ENCODE data around the gene SERPINA9.
"Not testable (repeated sequence)": the region's sequence is repeated elsewhere in the genome, so short reads cannot be mapped to it uniquely, and the experiment has no call there.

SERPINA9 gene

DNA sequence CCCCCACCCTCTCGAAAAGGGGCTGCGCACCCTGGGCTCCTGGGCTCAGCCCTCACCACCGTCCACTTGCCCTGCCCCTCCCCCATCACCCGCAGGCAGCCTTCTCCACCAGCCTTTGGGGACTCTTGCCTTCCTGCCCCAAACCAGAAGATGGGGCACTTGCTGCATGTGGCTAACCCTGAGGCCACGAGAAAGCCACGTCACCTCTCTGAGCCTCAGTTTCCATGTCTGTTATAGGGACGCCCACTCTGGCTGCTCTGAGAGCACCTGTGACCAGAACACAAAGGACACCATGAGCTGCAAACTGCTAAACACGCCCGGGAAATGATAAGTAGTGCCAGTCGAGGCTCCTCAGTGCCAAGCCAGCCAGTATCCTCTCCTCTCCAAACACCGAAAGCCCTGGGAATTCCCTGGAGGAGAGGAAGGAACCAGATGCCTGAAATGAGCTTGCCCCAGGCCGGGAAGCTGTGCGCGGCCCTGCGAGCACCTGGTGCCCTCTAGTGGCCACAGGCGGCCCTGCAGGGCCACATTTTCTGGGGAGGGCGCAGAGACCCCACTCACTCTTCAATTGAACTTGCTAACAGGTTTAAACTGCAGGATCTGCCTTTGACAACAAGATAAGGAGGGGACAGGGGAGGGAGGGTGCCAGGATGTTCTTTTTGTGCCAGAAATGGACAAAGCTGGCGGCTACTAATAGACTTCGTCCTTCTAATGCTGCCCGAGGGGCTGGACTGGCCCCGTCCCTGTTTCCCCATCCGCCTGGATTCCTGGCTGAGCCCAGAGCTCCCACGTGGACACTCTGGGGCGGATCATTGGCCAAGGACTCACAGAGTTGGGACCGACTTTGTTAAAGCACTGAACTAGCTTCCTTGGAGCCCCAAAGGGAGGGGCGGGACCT lies 10.2 kb upstream of the SERPINA9 start:
- no peak for DNase-seq

DNA sequence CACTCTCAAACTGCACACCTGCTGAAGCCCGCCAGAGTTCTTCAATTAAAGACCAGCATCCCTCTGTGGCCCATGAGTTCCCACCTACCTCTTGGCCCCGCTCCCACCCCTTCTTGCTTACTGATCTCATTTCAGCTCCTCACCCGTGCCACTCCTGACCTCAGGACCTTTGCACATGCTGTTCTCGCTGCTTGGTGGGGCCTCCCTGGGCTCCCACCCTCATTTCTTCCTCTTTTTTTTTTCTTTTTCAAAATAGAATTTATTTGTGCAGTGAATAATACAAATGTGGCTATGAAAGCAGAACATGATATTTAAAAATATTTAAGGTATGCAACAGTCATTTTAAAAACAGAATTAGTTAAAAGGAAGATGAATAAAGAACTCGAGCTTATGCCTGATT lies 8.5 kb upstream of the SERPINA9 start:
- DNase-seq = no peak

DNA sequence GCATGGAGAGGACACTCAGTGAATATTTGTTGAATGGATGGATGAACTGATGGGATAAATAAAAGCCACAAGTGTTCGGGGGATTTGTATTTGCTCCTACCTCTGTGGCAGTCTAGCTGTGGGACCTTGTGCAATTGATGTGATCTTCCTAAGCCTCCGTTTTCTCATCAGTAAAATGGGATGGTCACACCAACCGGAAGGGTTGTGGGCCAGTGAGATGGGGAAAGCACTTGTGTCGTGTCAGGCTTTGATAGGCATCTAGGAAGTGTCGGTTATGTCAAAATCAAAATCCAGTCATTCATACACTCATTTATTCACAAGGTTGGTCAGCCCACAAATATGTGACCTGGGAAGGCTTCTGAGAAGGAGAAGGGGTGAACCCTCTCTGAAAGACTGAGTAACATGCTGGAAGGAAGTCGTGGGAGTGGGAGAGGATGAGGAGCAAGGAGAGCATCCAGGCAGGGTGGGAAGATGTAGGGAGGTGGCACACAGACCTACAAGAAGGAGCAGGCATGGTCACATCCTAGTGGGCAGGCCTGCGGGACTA lies 7.8 kb upstream of the SERPINA9 start:
- DNase-seq = no peak

DNA sequence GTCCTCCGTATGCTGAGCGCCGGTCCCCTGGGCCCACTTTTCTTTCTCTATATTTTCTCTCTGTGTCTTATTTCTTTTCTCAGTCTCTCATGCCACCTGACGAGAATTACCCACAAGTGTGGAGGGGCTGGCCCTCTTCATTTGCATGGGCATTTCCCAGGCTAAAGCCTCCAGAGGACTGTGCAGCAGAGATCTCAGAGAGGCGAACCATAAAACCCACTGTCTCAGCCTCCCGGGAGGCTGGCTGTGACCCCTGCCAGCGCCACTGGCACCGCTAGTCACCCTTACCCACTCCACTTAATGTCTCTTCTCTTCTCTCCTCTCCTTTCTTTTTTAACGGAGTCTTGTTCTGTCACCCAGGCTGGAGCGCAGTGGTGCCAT lies 7.1 kb upstream of the SERPINA9 start:
- DNase-seq = no peak

- not testable (repeated sequence) for DNase-seq
These were observed 6.4 kb upstream of the SERPINA9 start for GRCh38 chr14:94482132-94483070.

DNA sequence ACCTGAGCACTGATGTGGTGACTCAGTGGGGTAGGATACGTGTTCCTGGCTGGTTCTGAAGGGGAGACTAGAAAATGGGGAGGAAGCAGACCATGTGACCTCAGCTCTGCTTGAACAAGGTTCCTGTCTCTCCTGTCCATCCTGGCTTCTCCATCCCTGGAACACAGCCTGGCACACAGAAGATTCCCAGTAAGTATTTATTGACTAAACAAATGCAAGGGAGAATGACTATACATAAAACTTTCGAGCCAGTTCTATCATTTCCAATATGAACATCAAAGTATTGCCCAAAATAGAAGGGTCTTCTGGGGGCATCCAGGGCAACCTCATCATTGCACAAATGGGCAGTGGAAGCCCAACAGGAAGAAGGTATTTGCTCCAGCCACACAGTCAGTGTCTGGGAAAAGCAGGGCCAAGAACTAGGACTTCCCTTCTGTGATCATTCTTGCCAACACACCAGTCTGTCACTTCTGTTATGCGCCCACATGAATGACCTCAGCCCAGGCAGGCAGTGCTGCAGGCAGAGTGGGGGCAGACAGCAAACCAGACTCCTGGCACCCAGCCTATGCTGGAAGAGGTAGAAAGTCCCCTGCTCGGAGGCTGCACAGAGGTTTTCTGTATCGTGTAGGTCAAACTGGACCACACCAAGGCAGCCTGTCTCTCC lies 5.6 kb upstream of the SERPINA9 start:
- no peak for DNase-seq

GRCh38 chr14:94480809-94481208 lies 4.8 kb upstream of the SERPINA9 start:
- no peak for DNase-seq

GRCh38 chr14:94478420-94478819 lies 2.4 kb upstream of the SERPINA9 start:
- DNase-seq = no peak

- DNase-seq = no peak
These were observed 1.4 kb downstream of the SERPINA9 start for GRCh38 chr14:94474581-94475031.

- DNase-seq = no peak
These were observed 2.2 kb downstream of the SERPINA9 start for GRCh38 chr14:94473666-94474410.

GRCh38 chr14:94472842-94473241 lies 3.2 kb downstream of the SERPINA9 start:
- no peak for DNase-seq

DNA sequence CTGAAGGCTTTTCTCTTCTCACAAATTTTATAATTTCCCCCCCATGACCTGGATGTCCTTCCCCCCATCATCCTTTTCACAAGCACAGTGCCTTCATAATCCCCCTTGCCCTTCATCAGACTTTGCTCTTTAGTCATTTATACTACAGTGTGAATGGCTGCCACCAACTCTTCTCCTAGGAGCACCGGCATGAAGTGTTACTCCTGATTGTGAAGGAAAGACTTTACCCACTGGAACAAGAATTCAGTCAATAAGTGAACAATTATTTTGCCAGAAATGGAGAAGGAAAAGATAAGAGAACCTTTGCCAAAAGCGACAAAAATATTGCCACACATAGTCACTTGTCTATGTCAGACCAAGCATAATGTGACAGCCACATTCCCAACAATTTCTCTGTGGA lies 5.0 kb downstream of the SERPINA9 start:
- no peak for DNase-seq

GRCh38 chr14:94470311-94470710 lies 5.7 kb downstream of the SERPINA9 start:
- DNase-seq = no peak

- no peak for DNase-seq
These were observed 6.7 kb downstream of the SERPINA9 start for GRCh38 chr14:94469261-94469660.

- DNase-seq = no peak
These were observed 8.1 kb downstream of the SERPINA9 start for GRCh38 chr14:94467728-94468520.

DNA sequence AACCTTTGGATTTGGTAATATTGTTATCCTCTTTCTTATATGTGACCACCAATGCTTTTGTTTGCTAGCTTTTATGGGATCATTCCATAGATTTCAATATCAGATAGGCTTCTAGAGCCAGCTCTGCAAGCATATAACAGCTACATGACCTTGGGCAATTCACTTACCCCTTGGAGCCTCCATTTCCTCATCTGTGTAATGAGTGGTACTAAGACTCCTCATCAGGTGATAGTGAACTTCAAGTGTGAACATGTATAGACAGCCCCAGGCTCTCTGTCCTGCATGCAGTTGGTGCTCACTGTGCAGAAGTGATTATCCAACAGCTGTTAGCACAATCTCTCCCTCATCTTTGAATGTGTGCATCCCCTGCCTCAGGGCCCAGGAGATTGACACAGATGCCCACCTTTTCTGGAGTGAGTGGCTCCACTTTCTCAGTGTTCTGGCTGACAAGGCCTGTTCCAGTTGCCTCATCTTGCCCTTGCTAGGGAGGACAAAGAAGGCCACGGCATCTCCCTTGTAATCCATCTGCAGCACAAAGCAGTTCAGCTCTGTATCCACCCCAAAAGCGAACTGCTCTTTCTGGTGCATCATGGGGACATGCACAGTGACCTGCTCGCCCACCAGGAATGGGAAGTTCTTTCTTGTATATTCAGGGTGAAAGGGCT lies 9.2 kb downstream of the SERPINA9 start:
- DNase-seq = no peak

DNA sequence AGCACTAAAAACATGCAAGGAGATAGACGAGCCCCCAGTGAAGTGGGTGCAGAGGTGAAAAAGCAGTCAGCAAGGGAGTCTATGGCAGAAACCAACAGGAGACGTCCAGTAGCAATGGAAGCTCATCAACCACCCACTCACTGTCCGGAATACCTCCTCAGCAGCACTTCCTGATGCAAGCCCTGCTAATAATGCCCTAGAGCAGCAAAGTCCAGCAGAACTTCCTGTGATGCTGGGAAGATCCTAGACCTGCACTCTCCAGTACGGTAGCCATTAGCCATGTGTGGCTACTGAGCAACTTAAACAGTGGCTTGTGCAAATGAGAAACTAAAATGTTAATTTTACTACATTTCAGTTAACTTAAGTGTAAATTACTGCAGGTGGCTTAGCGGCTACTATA lies 11.0 kb downstream of the SERPINA9 start:
- DNase-seq = no peak

GRCh38 chr14:94464290-94464689 lies 11.7 kb downstream of the SERPINA9 start:
- no peak for DNase-seq

DNA sequence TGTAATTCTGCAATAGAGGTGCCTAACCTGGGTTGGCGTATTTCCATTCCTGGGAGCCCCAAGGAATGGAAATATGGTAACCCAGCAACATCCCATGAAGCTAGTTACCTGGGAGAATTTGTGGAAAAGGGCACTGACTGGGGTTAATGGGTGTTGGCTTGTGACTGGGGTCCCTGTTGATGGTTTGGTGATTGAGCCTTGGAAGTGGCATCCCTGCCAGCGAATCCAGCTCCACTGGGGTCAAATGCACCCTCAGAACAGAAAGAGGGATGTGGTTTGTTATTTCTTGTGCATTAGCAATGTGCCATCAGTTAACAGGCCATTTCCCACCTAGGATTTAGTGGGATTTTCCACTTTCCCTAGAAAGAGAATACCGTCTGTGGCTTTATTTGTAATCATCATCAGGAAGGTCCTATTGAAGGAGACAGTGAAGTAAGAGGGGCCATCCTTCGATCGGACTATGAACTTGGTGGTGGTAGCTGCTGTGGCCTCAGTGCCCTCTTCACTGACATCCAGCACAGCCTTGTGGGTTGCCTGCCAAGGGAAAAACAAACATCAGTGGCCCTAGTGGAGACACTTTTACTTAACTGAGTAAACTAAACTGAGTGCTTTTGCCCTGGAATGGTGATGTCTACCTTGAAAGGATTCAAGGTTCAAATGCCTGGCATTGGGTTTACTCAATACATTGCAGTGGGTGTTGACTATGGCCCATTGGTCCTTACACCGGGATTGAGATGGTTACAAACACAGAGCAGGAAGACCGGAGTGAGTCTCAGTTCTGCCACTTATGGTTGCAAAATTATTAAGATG lies 13.0 kb downstream of the SERPINA9 start:
- no peak for DNase-seq

- no peak for DNase-seq
These were observed 13.8 kb downstream of the SERPINA9 start for GRCh38 chr14:94462219-94462551.
